OCI-LY3 (cell line): ENCODE data around the gene PRSS50.

ENCODE experiments used
- CTCF ChIP-seq: fragments of 200-600, 300-600 bp; sonication (generic); IDR thresholded peaks from 2 replicates; pipeline ENCODE4 v1.5.1; 2014; ENCODE audit warnings: antibody characterized with exemption, low read length, low read depth
- EZH2phosphoT487 ChIP-seq: fragments of 200-600 bp; shearing (Covaris generic); IDR thresholded peaks from 2 replicates; pipeline ENCODE4 v1.6.1; 2018; ENCODE audit warnings: antibody characterized with exemption, mixed run types, low read depth

GRCh38 chr3:46759239-46760167 lies 41.8 kb upstream of the PRSS50 start:
- TF ChIP-seq CTCF, result no peak
- no peak for TF ChIP-seq EZH2phosphoT487
